Testis (tissue), 2 donors: Measurements from ENCODE around the gene PHKA1.
"Not testable (repeated sequence)": the region's sequence is repeated elsewhere in the genome, so short reads cannot be mapped to it uniquely, and the experiment has no call there.

Source experiments
- POLR2A ChIP-seq: fragments of 450-650 bp; IDR thresholded peaks from one replicate; pipeline ENCODE4 v1.6.1; 2017; ENCODE audit warnings: antibody characterized with exemption, mild to moderate bottlenecking, moderate library complexity
- TF ChIP-seq, protein P1 (sequence below), 3 experiments: fragments of 450-650 bp in 2 of 3; fragments of 200-600 bp in 1 of 3; sonication (generic) in 1 of 3; IDR thresholded peaks; one replicate each; pipeline ENCODE4 v1.5.1; 2016 to 2019; ENCODE audit warnings: antibody characterized with exemption in 3 of 3, mild to moderate bottlenecking in 2 of 3, moderate library complexity in 1 of 3

DNA sequence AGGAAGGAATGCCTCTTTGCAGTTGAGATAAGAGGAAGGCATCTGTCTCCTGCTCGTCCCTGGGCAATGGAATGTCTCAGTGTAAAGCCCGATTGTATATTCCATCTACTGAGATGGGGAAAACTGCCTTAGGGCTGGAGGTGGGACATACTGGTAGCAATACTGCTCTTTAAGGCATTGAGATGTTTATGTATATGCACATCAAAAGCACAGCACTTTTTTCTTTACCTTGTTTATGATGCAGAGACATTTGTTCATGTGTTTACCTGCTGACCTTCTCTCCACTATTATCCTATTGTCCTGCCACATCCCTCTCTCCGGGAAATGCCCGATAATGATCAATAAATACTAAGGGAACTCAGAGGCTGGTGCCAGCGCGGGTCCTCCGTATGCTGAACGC lies 19.5 kb upstream of the PHKA1 start:
- TF ChIP-seq POLR2A = not testable (repeated sequence)
- TF ChIP-seq, protein P1, sequence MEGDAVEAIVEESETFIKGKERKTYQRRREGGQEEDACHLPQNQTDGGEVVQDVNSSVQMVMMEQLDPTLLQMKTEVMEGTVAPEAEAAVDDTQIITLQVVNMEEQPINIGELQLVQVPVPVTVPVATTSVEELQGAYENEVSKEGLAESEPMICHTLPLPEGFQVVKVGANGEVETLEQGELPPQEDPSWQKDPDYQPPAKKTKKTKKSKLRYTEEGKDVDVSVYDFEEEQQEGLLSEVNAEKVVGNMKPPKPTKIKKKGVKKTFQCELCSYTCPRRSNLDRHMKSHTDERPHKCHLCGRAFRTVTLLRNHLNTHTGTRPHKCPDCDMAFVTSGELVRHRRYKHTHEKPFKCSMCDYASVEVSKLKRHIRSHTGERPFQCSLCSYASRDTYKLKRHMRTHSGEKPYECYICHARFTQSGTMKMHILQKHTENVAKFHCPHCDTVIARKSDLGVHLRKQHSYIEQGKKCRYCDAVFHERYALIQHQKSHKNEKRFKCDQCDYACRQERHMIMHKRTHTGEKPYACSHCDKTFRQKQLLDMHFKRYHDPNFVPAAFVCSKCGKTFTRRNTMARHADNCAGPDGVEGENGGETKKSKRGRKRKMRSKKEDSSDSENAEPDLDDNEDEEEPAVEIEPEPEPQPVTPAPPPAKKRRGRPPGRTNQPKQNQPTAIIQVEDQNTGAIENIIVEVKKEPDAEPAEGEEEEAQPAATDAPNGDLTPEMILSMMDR (IDR thresholded peaks at IDR 0.05) = not testable (repeated sequence)
